Measurements from ENCODE around the gene CDH4. TPM values are rescaled to one million over a fixed set of nuclear protein-coding genes. Genes with fewer than 3 reads are reported as not detected.

Gene CDH4
- total RNA-seq, 2 experiments from 2014 or later = not detected

GRCh38 chr20:61839223-61839911 is 587.3 kb downstream of the CDH4 start:
- no peak for DNase-seq (ENCODE audit: low spot score)

GRCh38 chr20:61839912-61840778 is 588.1 kb downstream of the CDH4 start:
- no peak for DNase-seq (ENCODE audit: low spot score)
- Histone ChIP-seq H3K79me2 (ENCODE audit: insufficient read depth, low read depth, low read length) (no peaks in the 10 kb centered on the region), H3K9me2 (ENCODE audit: insufficient read depth, low read length) (no peaks in the 10 kb centered on the region), H2AFZ (ENCODE audit: low read length) (no peak overlapping the region), H3K4me1 (ENCODE audit: insufficient read depth, low read length, poor library complexity, severe bottlenecking) (no peaks in the 10 kb centered on the region), H3K9me3 (ENCODE audit: low read length) (no peaks in the 10 kb centered on the region), H3K4me3 (ENCODE audit: low read depth, low read length, poor library complexity, severe bottlenecking) (no peak overlapping the region), H3K27ac (ENCODE audit: low read depth, low read length, poor library complexity, severe bottlenecking) (no peak overlapping the region), H4K20me1 (ENCODE audit: insufficient read depth, low read length) (no peaks in the 10 kb centered on the region), H3K36me3 (ENCODE audit: insufficient read depth, low read length) (no peaks in the 10 kb centered on the region), H3K4me2 (ENCODE audit: low read length) (no peak overlapping the region)
- BruUV-seq (replicated peaks) = no TSS peak
- intact Hi-C loops (cut with micrococcal nuclease; ENCODE audit: unreplicated experiment) = no loop called here
- ChIA-PET CTCF (ENCODE audit: unreplicated experiment) (no interaction called here), POLR2A (no interaction called here)
- no peak for TF ChIP-seq EZH2phosphoT487 (IDR thresholded peaks at IDR 0.05; ENCODE audit: borderline replicate concordance, low read depth, low read length)
- TF ChIP-seq, protein P1, sequence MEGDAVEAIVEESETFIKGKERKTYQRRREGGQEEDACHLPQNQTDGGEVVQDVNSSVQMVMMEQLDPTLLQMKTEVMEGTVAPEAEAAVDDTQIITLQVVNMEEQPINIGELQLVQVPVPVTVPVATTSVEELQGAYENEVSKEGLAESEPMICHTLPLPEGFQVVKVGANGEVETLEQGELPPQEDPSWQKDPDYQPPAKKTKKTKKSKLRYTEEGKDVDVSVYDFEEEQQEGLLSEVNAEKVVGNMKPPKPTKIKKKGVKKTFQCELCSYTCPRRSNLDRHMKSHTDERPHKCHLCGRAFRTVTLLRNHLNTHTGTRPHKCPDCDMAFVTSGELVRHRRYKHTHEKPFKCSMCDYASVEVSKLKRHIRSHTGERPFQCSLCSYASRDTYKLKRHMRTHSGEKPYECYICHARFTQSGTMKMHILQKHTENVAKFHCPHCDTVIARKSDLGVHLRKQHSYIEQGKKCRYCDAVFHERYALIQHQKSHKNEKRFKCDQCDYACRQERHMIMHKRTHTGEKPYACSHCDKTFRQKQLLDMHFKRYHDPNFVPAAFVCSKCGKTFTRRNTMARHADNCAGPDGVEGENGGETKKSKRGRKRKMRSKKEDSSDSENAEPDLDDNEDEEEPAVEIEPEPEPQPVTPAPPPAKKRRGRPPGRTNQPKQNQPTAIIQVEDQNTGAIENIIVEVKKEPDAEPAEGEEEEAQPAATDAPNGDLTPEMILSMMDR (conservative IDR thresholded peaks at IDR 0.05; ENCODE audit: low read length) = no peak

More at GRCh38 chr20:61839223-61839911, 587.3 kb downstream of the CDH4 start:
- Histone ChIP-seq H3K9me2 (ENCODE audit: insufficient read depth, low read length) (no peaks in the 10 kb centered on the region), H2AFZ (ENCODE audit: low read length) (no peak overlapping the region), H3K36me3 (ENCODE audit: insufficient read depth, low read length) (no peaks in the 10 kb centered on the region), H3K79me2 (ENCODE audit: insufficient read depth, low read depth, low read length) (no peaks in the 10 kb centered on the region), H3K27ac (ENCODE audit: low read depth, low read length, poor library complexity, severe bottlenecking) (no peak overlapping the region), H3K4me1 (ENCODE audit: insufficient read depth, low read length, poor library complexity, severe bottlenecking) (no peaks in the 10 kb centered on the region), H3K4me2 (ENCODE audit: low read length) (no peak overlapping the region), H4K20me1 (ENCODE audit: insufficient read depth, low read length) (no peaks in the 10 kb centered on the region), H3K9me3 (ENCODE audit: low read length) (no peaks in the 10 kb centered on the region), H3K4me3 (ENCODE audit: low read depth, low read length, poor library complexity, severe bottlenecking) (no peak overlapping the region)
- POLR2A ChIA-PET = no interaction called here
- no peak for TF ChIP-seq EZH2phosphoT487 (IDR thresholded peaks at IDR 0.05; ENCODE audit: borderline replicate concordance, low read depth, low read length)
- TF ChIP-seq, protein P1 (conservative IDR thresholded peaks at IDR 0.05; ENCODE audit: low read length) = no peak
- CTCF ChIA-PET (ENCODE audit: unreplicated experiment) = no interaction called here
- intact Hi-C loops (cut with micrococcal nuclease; ENCODE audit: unreplicated experiment) = no loop called here
- BruUV-seq (replicated peaks) = no TSS peak

All from OCI-LY7 (cell line).